Esophagus muscularis mucosa (tissue), 4 donors: ENCODE measurements around the gene C8G.

Experiments
- EP300 ChIP-seq: sonication (generic); formaldehyde crosslinking; IDR thresholded peaks from one replicate; pipeline ENCODE4 v1.6.1; 2017; ENCODE audit warnings: antibody characterized with exemption
- POLR2A ChIP-seq: fragments of 450-650 bp; IDR thresholded peaks from one replicate; pipeline ENCODE4 v1.6.1; 2017; ENCODE audit warnings: antibody characterized with exemption, moderate library complexity, mild to moderate bottlenecking, low read depth
- POLR2AphosphoS5 ChIP-seq, 2 donors: sonication (generic); formaldehyde crosslinking; IDR thresholded peaks; one replicate each; pipeline ENCODE4 v1.6.1; 2017; ENCODE audit warnings: antibody characterized with exemption in 2 of 2
- TF ChIP-seq, protein P1 (sequence below), 3 experiments: fragments of 200-600 bp in 2 of 3; fragments of 450-650 bp in 1 of 3; sonication (generic) in 2 of 3; IDR thresholded peaks; one replicate each; pipeline ENCODE4 v1.5.1; 2017 to 2019; ENCODE audit warnings: antibody characterized with exemption in 3 of 3, mild to moderate bottlenecking in 2 of 3, moderate library complexity in 1 of 3

DNA sequence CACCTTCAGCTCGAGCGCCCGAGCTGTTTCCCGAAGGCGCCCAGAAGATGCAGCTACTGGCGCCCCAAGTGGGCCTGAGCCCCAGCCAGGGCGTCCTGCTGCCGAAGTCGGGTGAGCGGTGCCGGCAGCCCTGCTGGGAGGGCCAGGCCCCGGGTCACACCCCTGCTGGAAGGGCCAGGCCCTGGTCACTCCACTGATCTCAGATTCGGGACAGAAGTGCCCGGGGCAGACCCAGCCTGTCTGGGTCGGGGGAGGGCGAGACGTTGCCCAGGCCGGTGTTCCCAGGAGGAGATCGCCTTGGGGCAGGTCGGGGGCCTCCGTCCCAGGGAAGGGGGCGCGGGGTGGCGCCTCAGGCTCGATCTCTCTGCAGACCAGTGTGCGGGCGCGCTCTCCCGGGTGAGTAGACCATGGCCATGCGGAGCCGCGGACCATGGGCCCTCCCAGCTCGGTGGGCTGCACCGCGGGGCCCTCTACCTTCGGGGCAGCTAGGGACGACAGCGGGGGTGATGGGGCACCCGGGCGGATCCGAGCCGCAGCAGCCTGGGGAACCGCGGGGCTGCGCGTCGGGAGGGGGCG lies 40.1 kb downstream of the C8G start:
- TF ChIP-seq, protein P1, sequence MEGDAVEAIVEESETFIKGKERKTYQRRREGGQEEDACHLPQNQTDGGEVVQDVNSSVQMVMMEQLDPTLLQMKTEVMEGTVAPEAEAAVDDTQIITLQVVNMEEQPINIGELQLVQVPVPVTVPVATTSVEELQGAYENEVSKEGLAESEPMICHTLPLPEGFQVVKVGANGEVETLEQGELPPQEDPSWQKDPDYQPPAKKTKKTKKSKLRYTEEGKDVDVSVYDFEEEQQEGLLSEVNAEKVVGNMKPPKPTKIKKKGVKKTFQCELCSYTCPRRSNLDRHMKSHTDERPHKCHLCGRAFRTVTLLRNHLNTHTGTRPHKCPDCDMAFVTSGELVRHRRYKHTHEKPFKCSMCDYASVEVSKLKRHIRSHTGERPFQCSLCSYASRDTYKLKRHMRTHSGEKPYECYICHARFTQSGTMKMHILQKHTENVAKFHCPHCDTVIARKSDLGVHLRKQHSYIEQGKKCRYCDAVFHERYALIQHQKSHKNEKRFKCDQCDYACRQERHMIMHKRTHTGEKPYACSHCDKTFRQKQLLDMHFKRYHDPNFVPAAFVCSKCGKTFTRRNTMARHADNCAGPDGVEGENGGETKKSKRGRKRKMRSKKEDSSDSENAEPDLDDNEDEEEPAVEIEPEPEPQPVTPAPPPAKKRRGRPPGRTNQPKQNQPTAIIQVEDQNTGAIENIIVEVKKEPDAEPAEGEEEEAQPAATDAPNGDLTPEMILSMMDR (IDR thresholded peaks at IDR 0.05) = no peak
- TF ChIP-seq POLR2AphosphoS5 (IDR thresholded peaks at IDR 0.05) = no peak
- no peak for TF ChIP-seq POLR2A
- no peak for TF ChIP-seq EP300
